ENCODE measurements around the gene FXYD5.

The FXYD5 gene

DNA sequence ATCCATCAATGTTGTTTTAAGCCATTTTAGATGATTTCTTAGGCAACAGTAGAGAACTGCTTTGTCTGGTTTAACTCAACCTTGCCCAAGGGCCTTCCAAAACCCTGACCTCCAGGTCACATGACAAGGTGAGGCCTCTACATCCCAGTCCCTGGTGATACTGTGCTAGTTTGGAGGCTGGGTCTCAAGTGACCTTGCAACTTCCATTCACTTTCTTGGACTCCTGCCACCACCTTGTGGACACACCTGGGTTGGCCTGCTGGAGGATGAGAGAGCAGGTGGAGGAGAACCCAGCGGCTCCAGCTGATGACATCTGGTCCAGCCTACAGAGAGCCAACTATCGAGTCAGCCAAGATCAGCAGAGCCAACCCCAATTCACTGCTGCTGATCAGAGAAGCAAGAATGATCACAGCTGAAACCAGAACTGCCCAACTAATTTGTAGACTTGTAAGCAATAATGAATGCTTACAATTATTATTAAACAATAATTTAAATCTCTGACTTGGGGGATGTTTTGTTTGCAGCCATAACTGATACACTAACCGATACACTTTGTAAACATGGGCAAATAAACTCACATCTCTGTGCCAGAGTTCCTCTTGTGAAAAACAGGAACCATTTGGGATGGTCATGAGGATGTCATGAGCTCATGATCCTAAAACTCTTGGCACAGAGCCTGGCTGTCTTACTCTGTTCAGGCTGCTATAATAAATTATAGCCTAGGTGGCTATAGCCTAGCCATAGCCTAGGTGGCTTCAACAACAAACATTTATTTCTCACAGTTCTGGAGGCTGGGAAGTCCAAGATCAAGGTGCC lies 62.5 kb downstream of the FXYD5 start:
- no peak for DNase-seq

DNA sequence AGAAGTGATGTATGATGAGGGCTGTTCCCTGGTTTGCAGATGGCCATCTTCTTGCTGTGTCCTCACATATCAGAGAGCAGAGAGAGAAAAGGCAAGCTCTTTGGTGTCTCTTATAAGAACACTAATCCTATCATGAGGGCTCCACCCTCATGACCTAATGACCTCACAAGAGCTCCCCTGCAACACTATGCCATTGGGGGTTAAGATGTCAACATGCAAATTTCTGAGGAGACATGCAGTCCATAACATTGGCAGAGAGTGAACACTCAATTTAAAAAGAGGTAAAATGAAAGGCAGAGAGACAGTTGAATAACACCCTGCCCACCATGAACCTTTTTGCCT lies 63.1 kb downstream of the FXYD5 start:
- DNase-seq: no peak

DNA sequence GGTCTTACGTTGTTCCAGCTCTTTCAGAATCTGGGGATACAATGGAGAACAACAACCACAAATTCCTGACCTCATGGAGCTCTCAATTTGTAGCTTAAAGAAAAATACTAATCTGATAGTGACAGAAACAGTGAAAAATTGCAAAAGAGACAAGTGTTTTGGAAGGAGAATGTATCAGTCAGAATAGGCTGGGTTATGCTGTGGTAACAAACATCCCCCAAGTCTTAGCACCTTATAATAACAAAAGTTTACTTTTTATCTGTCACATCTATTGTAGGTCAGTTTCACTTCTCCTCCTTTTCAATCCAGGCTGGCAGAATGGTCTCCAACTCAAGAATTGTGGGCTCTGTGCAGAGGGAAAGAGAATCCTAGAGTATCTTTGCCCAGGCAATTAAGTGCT lies 64.5 kb downstream of the FXYD5 start:
- no peak for DNase-seq

Measured in hematopoietic multipotent progenitor cell treated with erythropoietin and hydrocortisone succinate and interleukin-3 and kit ligand, for 8 days (in vitro differentiated cells).